Suprapubic skin (tissue), 4 donors: ENCODE data around the gene LTA.

Source experiments
- CTCF ChIP-seq, 2 donors: fragments of 200-600 bp in 1 of 2; fragments of 450-650 bp in 1 of 2; sonication (generic) in 1 of 2; IDR thresholded peaks; one replicate each; pipeline ENCODE4 v1.5.1; 2016 to 2019; ENCODE audit warnings: antibody characterized with exemption in 2 of 2, mild to moderate bottlenecking in 1 of 2, moderate library complexity in 1 of 2
- EP300 ChIP-seq: sonication (generic); formaldehyde crosslinking; IDR thresholded peaks from one replicate; pipeline ENCODE4 v1.6.1; 2017; ENCODE audit warnings: antibody characterized with exemption
- POLR2A ChIP-seq, 2 donors: fragments of 450-650 bp; IDR thresholded peaks; one replicate each; pipeline ENCODE4 v1.6.1; 2017; ENCODE audit warnings: antibody characterized with exemption in 2 of 2, mild to moderate bottlenecking in 2 of 2, moderate library complexity in 2 of 2
- POLR2AphosphoS5 ChIP-seq, 3 donors: sonication (generic); formaldehyde crosslinking; IDR thresholded peaks; one replicate each; pipeline ENCODE4 v1.6.1; 2017; ENCODE audit warnings: antibody characterized with exemption in 3 of 3

DNA sequence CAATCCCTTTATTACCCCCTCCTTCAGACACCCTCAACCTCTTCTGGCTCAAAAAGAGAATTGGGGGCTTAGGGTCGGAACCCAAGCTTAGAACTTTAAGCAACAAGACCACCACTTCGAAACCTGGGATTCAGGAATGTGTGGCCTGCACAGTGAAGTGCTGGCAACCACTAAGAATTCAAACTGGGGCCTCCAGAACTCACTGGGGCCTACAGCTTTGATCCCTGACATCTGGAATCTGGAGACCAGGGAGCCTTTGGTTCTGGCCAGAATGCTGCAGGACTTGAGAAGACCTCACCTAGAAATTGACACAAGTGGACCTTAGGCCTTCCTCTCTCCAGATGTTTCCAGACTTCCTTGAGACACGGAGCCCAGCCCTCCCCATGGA is 5.5 kb downstream of the LTA start:
- TF ChIP-seq CTCF (IDR thresholded peaks at IDR 0.05) (no peak), POLR2AphosphoS5 (IDR thresholded peaks at IDR 0.05) (no peak), EP300 (no peak), POLR2A (IDR thresholded peaks at IDR 0.05) (no peak)
